ENCODE results near the gene HPSE2.

DNA sequence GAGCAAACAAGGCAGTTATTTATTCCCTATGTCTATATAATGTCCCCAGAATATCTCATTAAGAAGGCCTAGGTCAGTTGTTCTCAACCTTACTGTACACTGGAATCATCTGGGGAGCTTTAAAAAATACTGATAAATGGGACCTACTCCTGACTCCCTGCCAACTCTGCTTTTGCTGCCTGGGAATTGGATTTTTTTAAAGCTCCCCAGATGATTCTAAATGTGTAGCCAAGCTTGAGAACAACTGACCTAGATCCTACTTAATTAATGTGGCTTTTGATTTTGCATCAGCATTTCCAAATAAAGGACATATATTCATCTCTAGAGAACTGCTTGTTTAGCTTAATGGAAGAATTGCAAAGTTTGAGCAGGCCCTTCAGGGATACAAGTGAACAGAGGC is 697.2 kb downstream of the HPSE2 start:
- TF ChIP-seq, protein P1, sequence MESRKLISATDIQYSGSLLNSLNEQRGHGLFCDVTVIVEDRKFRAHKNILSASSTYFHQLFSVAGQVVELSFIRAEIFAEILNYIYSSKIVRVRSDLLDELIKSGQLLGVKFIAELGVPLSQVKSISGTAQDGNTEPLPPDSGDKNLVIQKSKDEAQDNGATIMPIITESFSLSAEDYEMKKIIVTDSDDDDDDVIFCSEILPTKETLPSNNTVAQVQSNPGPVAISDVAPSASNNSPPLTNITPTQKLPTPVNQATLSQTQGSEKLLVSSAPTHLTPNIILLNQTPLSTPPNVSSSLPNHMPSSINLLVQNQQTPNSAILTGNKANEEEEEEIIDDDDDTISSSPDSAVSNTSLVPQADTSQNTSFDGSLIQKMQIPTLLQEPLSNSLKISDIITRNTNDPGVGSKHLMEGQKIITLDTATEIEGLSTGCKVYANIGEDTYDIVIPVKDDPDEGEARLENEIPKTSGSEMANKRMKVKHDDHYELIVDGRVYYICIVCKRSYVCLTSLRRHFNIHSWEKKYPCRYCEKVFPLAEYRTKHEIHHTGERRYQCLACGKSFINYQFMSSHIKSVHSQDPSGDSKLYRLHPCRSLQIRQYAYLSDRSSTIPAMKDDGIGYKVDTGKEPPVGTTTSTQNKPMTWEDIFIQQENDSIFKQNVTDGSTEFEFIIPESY (IDR thresholded peaks at IDR 0.05; ENCODE audit: borderline replicate concordance, low read depth): no peak
- TF ChIP-seq POLR2AphosphoS5 (IDR thresholded peaks at IDR 0.05; ENCODE audit: low read depth, low read length) (no peak), RFX5 (IDR thresholded peaks at IDR 0.05; ENCODE audit: low read length) (no peak), JUND (IDR thresholded peaks at IDR 0.05) (no peak)
- TF ChIP-seq, protein P2, sequence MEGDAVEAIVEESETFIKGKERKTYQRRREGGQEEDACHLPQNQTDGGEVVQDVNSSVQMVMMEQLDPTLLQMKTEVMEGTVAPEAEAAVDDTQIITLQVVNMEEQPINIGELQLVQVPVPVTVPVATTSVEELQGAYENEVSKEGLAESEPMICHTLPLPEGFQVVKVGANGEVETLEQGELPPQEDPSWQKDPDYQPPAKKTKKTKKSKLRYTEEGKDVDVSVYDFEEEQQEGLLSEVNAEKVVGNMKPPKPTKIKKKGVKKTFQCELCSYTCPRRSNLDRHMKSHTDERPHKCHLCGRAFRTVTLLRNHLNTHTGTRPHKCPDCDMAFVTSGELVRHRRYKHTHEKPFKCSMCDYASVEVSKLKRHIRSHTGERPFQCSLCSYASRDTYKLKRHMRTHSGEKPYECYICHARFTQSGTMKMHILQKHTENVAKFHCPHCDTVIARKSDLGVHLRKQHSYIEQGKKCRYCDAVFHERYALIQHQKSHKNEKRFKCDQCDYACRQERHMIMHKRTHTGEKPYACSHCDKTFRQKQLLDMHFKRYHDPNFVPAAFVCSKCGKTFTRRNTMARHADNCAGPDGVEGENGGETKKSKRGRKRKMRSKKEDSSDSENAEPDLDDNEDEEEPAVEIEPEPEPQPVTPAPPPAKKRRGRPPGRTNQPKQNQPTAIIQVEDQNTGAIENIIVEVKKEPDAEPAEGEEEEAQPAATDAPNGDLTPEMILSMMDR (IDR thresholded peaks at IDR 0.05): no peak

Measured in SK-N-SH (cell line).